NCI-H1048 (cell line): ENCODE results near the gene GSN.
A peak's percentile ranks its signal among the peaks of the same experiment; 100 is the strongest.

ENCODE experiments used
- DNase-seq: peaks from one replicate; lab custom pipeline; 2025; lab: John Stamatoyannopoulos, UW

GSN gene

GRCh38 chr9:121267689-121268597 lies at the start of gene GSN:
TSS of gene GSN (plus strand) at chr9:121268162. CDS start at chr9:121301972, 33,810 bp downstream.
- no peak for DNase-seq

- no peak for DNase-seq
Measured at GRCh38 chr9:121218357-121219027, 49.5 kb upstream of the GSN start.

GRCh38 chr9:121219530-121219929 lies 48.4 kb upstream of the GSN start:
- no peak for DNase-seq

GRCh38 chr9:121220996-121221663 lies 46.8 kb upstream of the GSN start:
- DNase-seq = no peak

- no peak for DNase-seq
Measured at GRCh38 chr9:121221664-121222055, 46.3 kb upstream of the GSN start.

GRCh38 chr9:121222524-121223171 lies 45.3 kb upstream of the GSN start:
- DNase-seq = peak; percentile 32

GRCh38 chr9:121225240-121225639 lies 42.7 kb upstream of the GSN start:
- DNase-seq = peak; percentile 14

- DNase-seq = no peak
Measured at GRCh38 chr9:121226175-121226574, 41.8 kb upstream of the GSN start.

GRCh38 chr9:121227862-121228261 lies 40.1 kb upstream of the GSN start:
- DNase-seq = no peak

GRCh38 chr9:121230256-121230655 lies 37.7 kb upstream of the GSN start:
- DNase-seq = no peak

GRCh38 chr9:121232251-121232650 lies 35.7 kb upstream of the GSN start:
- no peak for DNase-seq

- DNase-seq = no peak
Measured at GRCh38 chr9:121233906-121234831, 33.8 kb upstream of the GSN start.

GRCh38 chr9:121234832-121235161 lies 33.2 kb upstream of the GSN start:
- no peak for DNase-seq

GRCh38 chr9:121235512-121235911 lies 32.5 kb upstream of the GSN start:
- no peak for DNase-seq

GRCh38 chr9:121237916-121238315 lies 30.0 kb upstream of the GSN start:
- no peak for DNase-seq

GRCh38 chr9:121239071-121239470 lies 28.9 kb upstream of the GSN start:
- DNase-seq = no peak

- no peak for DNase-seq
Measured at GRCh38 chr9:121239851-121240250, 28.1 kb upstream of the GSN start.

- DNase-seq = no peak
Measured at GRCh38 chr9:121240472-121241135, 27.4 kb upstream of the GSN start.

- DNase-seq = no peak
Measured at GRCh38 chr9:121242219-121242958, 25.6 kb upstream of the GSN start.

GRCh38 chr9:121242959-121243346 lies 25.0 kb upstream of the GSN start:
- DNase-seq = no peak
